PFSK-1 (cell line): ENCODE results near the gene JPH2.

ENCODE experiments used
- REST ChIP-seq, 2 experiments: IDR thresholded peaks; 2 replicates each; pipeline versions ENCODE4 v1.6.1 to v1.8.0; 2011 to 2012; ENCODE audit warnings: low read depth in 2 of 2, low read length in 2 of 2, control low read depth in 1 of 2, inconsistent platforms in 1 of 2, mild to moderate bottlenecking in 1 of 2, moderate library complexity in 1 of 2; ENCODE audit not compliant: insufficient read depth in 1 of 2
- SIN3A ChIP-seq: IDR thresholded peaks from 2 replicates; pipeline ENCODE4 v1.6.1; 2012; ENCODE audit warnings: mild to moderate bottlenecking, low read length, moderate library complexity, borderline replicate concordance; ENCODE audit not compliant: insufficient read depth
- TAF1 ChIP-seq: IDR thresholded peaks from 2 replicates; pipeline ENCODE4 v1.6.1; 2012; ENCODE audit warnings: low read length, control low read depth, borderline replicate concordance; ENCODE audit not compliant: insufficient read depth

GRCh38 chr20:44087857-44088120, 99.2 kb downstream of the JPH2 start:
- TF ChIP-seq REST (IDR thresholded peaks at IDR 0.05; ENCODE audit: insufficient read depth in 1 of 2, low read depth in 2 of 2, low read length in 2 of 2) (no peak), TAF1 (no peak), SIN3A (no peak)
